Measurements from ENCODE around the gene C12orf56. TPM values are rescaled to one million over a fixed set of nuclear protein-coding genes. Genes with fewer than 3 reads are reported as not detected.
"Not testable (repeated sequence)": the region's sequence is repeated elsewhere in the genome, so short reads cannot be mapped to it uniquely, and the experiment has no call there.

Gene C12orf56
- total RNA-seq, 1 donor from 2014 or later, result 0.29 TPM

DNA sequence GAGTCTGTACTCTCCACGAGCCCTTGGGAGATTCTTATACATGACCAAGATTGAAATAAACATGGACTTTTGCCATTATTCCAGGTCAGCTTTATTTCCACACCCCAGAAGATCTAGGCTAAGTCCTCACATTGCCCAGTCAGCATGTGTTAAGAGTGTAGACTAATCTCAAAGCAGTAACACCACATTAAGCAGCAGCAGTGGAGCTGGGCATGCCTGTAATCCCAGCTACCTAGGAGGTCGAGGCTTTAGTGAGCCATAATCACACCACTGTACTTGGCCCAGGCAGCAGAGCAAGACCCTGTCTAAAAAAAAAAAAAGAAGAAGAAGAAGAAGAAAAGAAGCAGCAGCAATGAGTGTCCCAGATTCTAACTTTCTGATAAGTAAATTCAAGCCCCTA lies 65.5 kb downstream of the C12orf56 start:
- TF ChIP-seq, protein P1, sequence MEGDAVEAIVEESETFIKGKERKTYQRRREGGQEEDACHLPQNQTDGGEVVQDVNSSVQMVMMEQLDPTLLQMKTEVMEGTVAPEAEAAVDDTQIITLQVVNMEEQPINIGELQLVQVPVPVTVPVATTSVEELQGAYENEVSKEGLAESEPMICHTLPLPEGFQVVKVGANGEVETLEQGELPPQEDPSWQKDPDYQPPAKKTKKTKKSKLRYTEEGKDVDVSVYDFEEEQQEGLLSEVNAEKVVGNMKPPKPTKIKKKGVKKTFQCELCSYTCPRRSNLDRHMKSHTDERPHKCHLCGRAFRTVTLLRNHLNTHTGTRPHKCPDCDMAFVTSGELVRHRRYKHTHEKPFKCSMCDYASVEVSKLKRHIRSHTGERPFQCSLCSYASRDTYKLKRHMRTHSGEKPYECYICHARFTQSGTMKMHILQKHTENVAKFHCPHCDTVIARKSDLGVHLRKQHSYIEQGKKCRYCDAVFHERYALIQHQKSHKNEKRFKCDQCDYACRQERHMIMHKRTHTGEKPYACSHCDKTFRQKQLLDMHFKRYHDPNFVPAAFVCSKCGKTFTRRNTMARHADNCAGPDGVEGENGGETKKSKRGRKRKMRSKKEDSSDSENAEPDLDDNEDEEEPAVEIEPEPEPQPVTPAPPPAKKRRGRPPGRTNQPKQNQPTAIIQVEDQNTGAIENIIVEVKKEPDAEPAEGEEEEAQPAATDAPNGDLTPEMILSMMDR (conservative IDR thresholded peaks at IDR 0.05; ENCODE audit: low read depth, low read length), result no peak
- no peak overlapping the region for H3K4me3 ChIP-seq (ENCODE audit: low read depth, low read length)
- DNase-seq (ENCODE audit: low read depth), result no peak

DNA sequence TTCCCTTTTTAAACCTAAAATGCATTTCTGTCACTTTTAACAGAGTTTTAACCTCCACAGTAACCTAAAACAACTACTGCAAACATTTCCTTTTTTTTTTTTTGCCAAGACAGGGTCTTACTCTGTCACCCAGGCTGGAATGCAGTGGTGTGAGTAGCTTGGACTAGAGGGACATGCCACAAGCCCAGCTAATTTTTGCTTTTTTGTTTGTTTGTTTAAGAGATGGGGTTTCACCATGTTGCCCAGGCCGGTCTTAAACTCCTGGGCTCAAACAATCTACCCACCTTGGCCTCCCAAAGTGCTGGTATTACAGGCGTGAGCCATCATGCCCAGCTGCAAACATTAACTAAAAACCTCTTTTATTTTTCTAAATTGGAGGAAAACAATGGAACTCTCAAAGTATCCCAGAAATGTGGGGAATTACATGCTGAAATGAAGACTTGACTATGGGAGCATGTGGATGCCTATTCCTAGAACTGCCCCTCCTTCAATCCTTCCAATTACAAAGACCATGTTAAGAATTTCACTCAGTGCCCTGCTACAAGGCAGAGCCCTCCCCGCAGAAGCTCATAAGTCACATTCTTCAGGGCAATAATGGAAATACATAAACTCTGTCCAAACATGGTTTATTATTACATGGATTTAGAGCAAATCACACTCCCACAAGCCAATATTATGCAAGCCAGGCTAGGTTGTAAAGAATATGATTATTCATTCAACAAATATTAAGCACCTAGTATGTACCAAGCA lies 66.9 kb downstream of the C12orf56 start:
- DNase-seq (ENCODE audit: low read depth), result no peak
- TF ChIP-seq, protein P1 (conservative IDR thresholded peaks at IDR 0.05; ENCODE audit: low read depth, low read length), result no peak
- no peak overlapping the region for H3K4me3 ChIP-seq (ENCODE audit: low read depth, low read length)

DNA sequence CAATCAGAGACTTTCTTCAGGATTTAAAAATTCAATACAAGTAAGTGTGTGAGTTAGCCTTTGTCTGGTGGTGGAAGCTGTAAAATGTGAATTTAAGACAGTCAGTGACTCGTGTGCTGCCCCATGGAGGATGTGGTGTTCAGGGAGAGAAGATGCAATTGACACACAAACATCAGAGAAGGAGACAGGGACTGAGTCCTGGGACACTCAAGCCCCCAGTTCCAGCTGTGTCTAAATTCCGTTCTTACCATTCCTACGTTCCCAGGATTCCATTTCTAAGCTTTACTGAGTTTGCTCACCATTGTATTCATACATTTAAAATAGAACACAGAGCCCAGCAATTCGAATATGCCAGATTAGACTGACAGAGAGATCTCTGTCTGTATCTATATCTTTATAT lies 67.6 kb downstream of the C12orf56 start:
- TF ChIP-seq, protein P1 (conservative IDR thresholded peaks at IDR 0.05; ENCODE audit: low read depth, low read length), result no peak
- no peak overlapping the region for H3K4me3 ChIP-seq (ENCODE audit: low read depth, low read length)
- no peak for DNase-seq (ENCODE audit: low read depth)

DNA sequence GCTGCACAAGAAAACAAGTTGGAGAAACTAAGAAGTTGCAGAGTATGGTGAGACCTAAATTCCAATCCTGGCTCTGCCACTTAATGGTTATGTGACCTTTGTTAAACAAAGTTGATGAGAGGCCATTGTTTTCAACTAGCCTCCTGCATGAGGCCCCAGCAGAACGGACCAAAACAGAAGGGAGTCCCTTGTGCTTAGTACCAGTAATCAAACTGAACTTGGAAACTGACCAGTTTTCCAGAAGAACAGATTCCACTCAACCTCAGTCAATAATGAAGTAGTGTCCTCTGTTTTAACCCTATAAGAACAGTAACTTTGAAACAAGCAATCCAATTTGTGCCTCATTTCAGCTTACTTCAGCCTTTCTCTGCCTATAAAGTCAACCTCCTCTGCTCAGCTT lies 69.9 kb downstream of the C12orf56 start:
- TF ChIP-seq, protein P1 (conservative IDR thresholded peaks at IDR 0.05; ENCODE audit: low read depth, low read length), result no peak
- H3K4me3 ChIP-seq (ENCODE audit: low read depth, low read length), result no peak overlapping the region
- DNase-seq (ENCODE audit: low read depth), result no peak

DNA sequence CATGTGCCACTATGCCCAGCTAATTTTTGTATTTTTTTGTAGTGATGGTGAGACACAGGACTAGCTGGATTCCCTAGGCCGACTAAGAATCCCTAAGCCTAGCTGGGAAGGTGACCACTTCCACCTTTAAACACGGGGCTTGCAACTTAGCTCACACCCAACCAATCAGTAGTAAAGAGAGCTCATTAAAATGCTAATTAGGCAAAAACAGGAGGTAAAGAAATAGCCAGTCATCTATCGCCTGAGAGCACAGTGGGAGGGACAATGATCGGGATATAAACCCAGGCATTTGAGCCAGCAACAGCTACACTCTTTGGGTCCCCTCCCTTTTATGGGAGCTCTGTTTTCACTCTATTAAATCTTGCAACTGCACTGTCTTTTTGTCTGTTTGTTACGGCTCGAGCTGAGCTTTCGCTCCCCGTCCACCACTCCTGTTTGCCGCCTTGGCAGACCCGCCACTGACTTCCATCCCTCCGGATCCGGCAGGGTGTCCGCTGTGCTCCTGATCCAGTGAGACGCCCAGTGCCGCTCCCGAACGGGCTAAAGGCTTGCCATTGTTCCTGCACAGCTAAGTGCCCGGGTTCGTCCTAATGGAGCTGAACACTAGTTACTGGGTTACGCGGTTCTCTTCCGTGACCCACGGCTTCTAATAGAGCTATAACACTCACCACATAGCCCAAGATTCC lies 70.9 kb downstream of the C12orf56 start:
- not testable (repeated sequence) for H3K4me3 ChIP-seq (ENCODE audit: low read depth, low read length); DNase-seq (ENCODE audit: low read depth)

DNA sequence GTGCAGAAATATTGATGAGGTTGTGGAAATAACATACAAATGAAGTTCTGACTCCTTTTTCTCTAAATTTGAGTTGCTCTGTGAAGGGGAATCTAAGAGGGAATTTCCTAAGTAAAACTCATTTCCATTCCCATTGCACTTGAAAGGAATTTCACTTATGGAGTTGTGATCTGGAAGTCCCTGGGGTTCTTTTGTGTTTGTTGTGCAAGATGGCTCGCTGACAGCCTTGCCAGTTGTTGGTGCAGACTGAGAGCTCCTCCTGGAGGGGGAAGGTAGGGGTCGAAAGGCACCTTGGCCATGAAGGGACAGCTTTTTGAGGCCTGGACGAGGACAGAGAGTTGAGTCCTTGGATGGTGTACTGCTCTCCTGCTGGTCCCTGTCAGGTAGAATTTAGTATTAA lies 72.0 kb downstream of the C12orf56 start:
- DNase-seq (ENCODE audit: low read depth), result no peak

DNA sequence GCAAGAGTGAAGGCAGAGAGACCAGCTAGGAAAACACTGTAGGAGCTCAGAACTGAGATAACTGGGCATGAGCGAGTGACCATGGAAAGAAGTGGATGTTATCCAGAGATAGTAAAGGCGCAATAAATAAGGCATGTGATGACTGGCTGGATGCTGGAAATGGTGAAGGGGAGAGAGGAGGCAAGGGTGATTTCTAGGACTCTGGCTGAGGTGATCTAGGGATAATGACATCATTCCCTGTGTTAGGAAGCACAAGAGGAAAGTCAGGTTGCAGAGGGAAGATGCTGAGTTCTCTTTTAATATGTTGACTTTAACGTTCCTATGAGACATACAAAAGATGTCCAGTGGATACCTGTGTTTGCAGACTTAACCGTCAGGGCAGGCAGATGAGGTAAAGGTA lies 78.7 kb downstream of the C12orf56 start:
- H3K4me3 ChIP-seq (ENCODE audit: low read depth, low read length), result no peak overlapping the region
- TF ChIP-seq, protein P1 (conservative IDR thresholded peaks at IDR 0.05; ENCODE audit: low read depth, low read length), result no peak
- DNase-seq (ENCODE audit: low read depth), result no peak

More for the DNA sequence above, 72.0 kb downstream of the C12orf56 start:
- no peak overlapping the region for H3K4me3 ChIP-seq (ENCODE audit: low read depth, low read length)
- TF ChIP-seq, protein P1 (conservative IDR thresholded peaks at IDR 0.05; ENCODE audit: low read depth, low read length), result no peak

Measured in epithelial cell of proximal tubule (primary cell).